IMR-90 (cell line): ENCODE results near the gene AUTS2. TPM values are rescaled to one million over a fixed set of nuclear protein-coding genes. Genes with fewer than 3 reads are reported as not detected.

ENCODE experiments used
- ATAC-seq: fragments of 200-7000 bp; cut with Tn5 transposase; 2 replicates; pipeline ENCODE4 v1.9.1; 2020; ENCODE audit warnings: low read depth, mild to moderate bottlenecking, moderate library complexity
- BruUV-seq: library from RNA; stranded (reverse); fragments of 400-500 nt; replicated peaks from 2 replicates; lab custom pipeline; 2021; lab: Mats Ljungman, UMichigan
- CTCF ChIA-PET: fragments of 300-600 bp; formaldehyde crosslinking; extraction: SDS; loops from one replicate; lab custom pipeline; 2021; ENCODE audit warnings: antibody characterized with exemption; lab: Yijun Ruan, JAX
- POLR2A ChIA-PET: fragments of 300-600 bp; sonication (Branson Sonifier 250); formaldehyde crosslinking; loops from one replicate; lab custom pipeline; 2022; ENCODE audit warnings: antibody characterized with exemption; ENCODE audit not compliant: unreplicated experiment; lab: Charles Lee
- DNase-seq: peaks from one replicate; pipeline ENCODE4 v3.0.0; 2013
- H2AFZ ChIP-seq: replicated peaks from 2 replicates; pipeline ENCODE3; 2013; ENCODE audit warnings: low read length, mild to moderate bottlenecking; ENCODE audit not compliant: poor library complexity
- H2AK5ac ChIP-seq: 2 replicates; pipeline ENCODE4 v1.6.1; 2013; ENCODE audit warnings: low read depth, low read length, inconsistent platforms
- H2AK9ac ChIP-seq: replicated peaks from 2 replicates; pipeline ENCODE3; 2013; ENCODE audit warnings: mild to moderate bottlenecking, low read depth, low read length, moderate library complexity; ENCODE audit not compliant: poor library complexity
- H2BK120ac ChIP-seq: 2 replicates; pipeline ENCODE4 v1.6.1; 2013; ENCODE audit warnings: low read depth, low read length, inconsistent platforms
- H2BK15ac ChIP-seq: 3 replicates; pipeline ENCODE4 v1.6.1; 2013; ENCODE audit warnings: low read depth, low read length, inconsistent platforms
- H2BK20ac ChIP-seq: 2 replicates; pipeline ENCODE4 v1.6.1; 2013; ENCODE audit warnings: low read depth, mild to moderate bottlenecking, inconsistent platforms, low read length, moderate library complexity
- H2BK5ac ChIP-seq: 2 replicates; pipeline ENCODE4 v1.6.1; 2013; ENCODE audit warnings: mild to moderate bottlenecking, low read depth, low read length, inconsistent platforms; ENCODE audit not compliant: poor library complexity, severe bottlenecking
- H3K14ac ChIP-seq: replicated peaks from 2 replicates; pipeline ENCODE4 v1.6.1; 2013; ENCODE audit warnings: low read depth, low read length, inconsistent platforms
- H3K18ac ChIP-seq: 2 replicates; pipeline ENCODE4 v1.6.1; 2013; ENCODE audit warnings: low read depth, low read length, control low read depth
- H3K23ac ChIP-seq: 2 replicates; pipeline ENCODE4 v1.6.1; 2013; ENCODE audit warnings: low read depth, low read length, inconsistent platforms
- H3K27ac ChIP-seq: 2 replicates; pipeline ENCODE4 v1.5.1; 2013; ENCODE audit warnings: mild to moderate bottlenecking, control low read depth, low read length; ENCODE audit not compliant: insufficient read depth
- H3K27me3 ChIP-seq: 2 replicates; pipeline ENCODE4 v1.6.1; 2013; ENCODE audit warnings: low read length; ENCODE audit not compliant: control insufficient read depth, insufficient read depth
- H3K36me3 ChIP-seq: 2 replicates; pipeline ENCODE4 v1.6.1; 2013; ENCODE audit warnings: low read length, mixed read lengths; ENCODE audit not compliant: control insufficient read depth, insufficient read depth
- H3K4ac ChIP-seq: 2 replicates; pipeline ENCODE4 v1.6.1; 2013; ENCODE audit warnings: low read depth, low read length, inconsistent platforms
- H3K4me1 ChIP-seq: 2 replicates; pipeline ENCODE4 v1.6.1; 2013; ENCODE audit warnings: low read length, mixed read lengths; ENCODE audit not compliant: control insufficient read depth, insufficient read depth
- H3K4me2 ChIP-seq: 2 replicates; pipeline ENCODE4 v1.6.1; 2013; ENCODE audit warnings: low read depth, mild to moderate bottlenecking, control low read depth, low read length, moderate library complexity
- H3K4me3 ChIP-seq: 2 replicates; pipeline ENCODE4 v1.5.1; 2013; ENCODE audit warnings: low read depth, mild to moderate bottlenecking, control low read depth, low read length, moderate library complexity; ENCODE audit not compliant: insufficient read depth
- H3K56ac ChIP-seq: 2 replicates; pipeline ENCODE4 v1.6.1; 2013; ENCODE audit warnings: low read length, inconsistent platforms; ENCODE audit not compliant: insufficient read depth; ENCODE audit errors: extremely low read depth
- H3K79me1 ChIP-seq, 2 experiments: 2 replicates each; pipeline ENCODE4 v1.6.1; 2013; ENCODE audit warnings: low read length in 2 of 2, inconsistent platforms in 1 of 2, low read depth in 1 of 2
- H3K9ac ChIP-seq: 2 replicates; pipeline ENCODE4 v1.6.1; 2013; ENCODE audit warnings: low read depth, low read length, control low read depth
- H3K9me1 ChIP-seq: 2 replicates; pipeline ENCODE4 v1.6.1; 2013; ENCODE audit warnings: low read length, inconsistent platforms; ENCODE audit not compliant: insufficient read depth
- H3K9me3 ChIP-seq: 2 replicates; pipeline ENCODE4 v1.6.1; 2013; ENCODE audit warnings: low read length; ENCODE audit not compliant: control insufficient read depth, insufficient read depth
- H4K20me1 ChIP-seq: 2 replicates; pipeline ENCODE4 v1.6.1; 2013; ENCODE audit warnings: low read length, inconsistent platforms; ENCODE audit not compliant: insufficient read depth
- H4K5ac ChIP-seq: 2 replicates; pipeline ENCODE4 v1.6.1; 2013; ENCODE audit warnings: mild to moderate bottlenecking, low read depth, low read length, control low read depth
- H4K8ac ChIP-seq, 2 experiments: 2 replicates each; pipeline ENCODE4 v1.6.1; 2013; ENCODE audit warnings: low read depth in 2 of 2, low read length in 2 of 2, control low read depth in 1 of 2, inconsistent platforms in 1 of 2
- H4K91ac ChIP-seq: 2 replicates; pipeline ENCODE4 v1.6.1; 2013; ENCODE audit warnings: low read depth, low read length, inconsistent platforms; ENCODE audit not compliant: insufficient read depth
- BHLHE40 ChIP-seq: fragments of 150-350 bp; IDR thresholded peaks from 2 replicates; pipeline ENCODE4 v1.6.1; 2016; ENCODE audit warnings: mild to moderate bottlenecking, low read depth, low read length
- CEBPB ChIP-seq: IDR thresholded peaks from 2 replicates; pipeline ENCODE4 v1.6.1; 2012; ENCODE audit warnings: low read depth, low read length, improper control_type of control experiment
- CTCF ChIP-seq: conservative IDR thresholded peaks from 2 replicates; pipeline ENCODE4 v1.5.1; 2012; ENCODE audit warnings: mild to moderate bottlenecking, low read depth, low read length, improper control_type of control experiment
- ELK1 ChIP-seq: fragments of 150-350 bp; IDR thresholded peaks from 2 replicates; pipeline ENCODE4 v1.6.1; 2016; ENCODE audit warnings: low read depth, mild to moderate bottlenecking, low read length, moderate library complexity, borderline replicate concordance
- FOS ChIP-seq: fragments of 150-350 bp; IDR thresholded peaks from 2 replicates; pipeline ENCODE4 v1.6.1; 2016; ENCODE audit warnings: low read depth, low read length
- MAFK ChIP-seq: IDR thresholded peaks from 2 replicates; pipeline ENCODE4 v1.6.1; 2012; ENCODE audit warnings: low read depth, low read length, improper control_type of control experiment
- MAZ ChIP-seq: IDR thresholded peaks from 2 replicates; pipeline ENCODE4 v1.6.1; 2012; ENCODE audit warnings: low read depth, mild to moderate bottlenecking, low read length, improper control_type of control experiment, moderate library complexity, borderline replicate concordance
- MXI1 ChIP-seq: IDR thresholded peaks from 2 replicates; pipeline ENCODE4 v1.6.1; 2012; ENCODE audit warnings: low read depth, mild to moderate bottlenecking, low read length, moderate library complexity, borderline replicate concordance
- NFE2L2 ChIP-seq: fragments of 150-350 bp; IDR thresholded peaks from 2 replicates; pipeline ENCODE4 v1.6.1; 2016; ENCODE audit warnings: low read depth, mild to moderate bottlenecking, low read length
- POLR2A ChIP-seq: IDR thresholded peaks from 2 replicates; pipeline ENCODE4 v1.6.1; 2012; ENCODE audit warnings: mild to moderate bottlenecking, low read depth, low read length
- RAD21 ChIP-seq: IDR thresholded peaks from 2 replicates; pipeline ENCODE4 v1.6.1; 2012; ENCODE audit warnings: low read length, improper control_type of control experiment
- RCOR1 ChIP-seq: IDR thresholded peaks from 2 replicates; pipeline ENCODE4 v1.6.1; 2012; ENCODE audit warnings: mild to moderate bottlenecking, low read length, improper control_type of control experiment; ENCODE audit not compliant: insufficient replicate concordance
- RFX5 ChIP-seq: IDR thresholded peaks from 2 replicates; pipeline ENCODE4 v1.8.0; 2012; ENCODE audit warnings: low read depth, mild to moderate bottlenecking, low read length, moderate library complexity
- SMC3 ChIP-seq: fragments of 150-350 bp; IDR thresholded peaks from 2 replicates; pipeline ENCODE4 v1.6.1; 2016; ENCODE audit warnings: low read depth, mild to moderate bottlenecking, antibody characterized with exemption, low read length, moderate library complexity
- WGBS, 2 experiments: methylation state at CpG; one replicate each; pipeline versions ENCODE4 v1.1.5 to v1.1.7; 2013; ENCODE audit warnings: missing lambda C conversion rate in 2 of 2; ENCODE audit not compliant: insufficient read length in 1 of 2; ENCODE audit errors: extremely low coverage in 2 of 2; 5-methylcytosine and 5-hydroxymethylcytosine counted together
- dilution Hi-C: fragments of 300-500 bp; cut with HindIII; formaldehyde crosslinking; loops from one replicate; pipeline ENCODE4 v1.14.3; 2018; ENCODE audit warnings: low sequenced_read_pairs; ENCODE audit not compliant: unreplicated experiment
- in situ Hi-C: fragments of 300-500 bp; cut with MboI; formaldehyde crosslinking; loops from 3 replicates; pipeline ENCODE4 v1.14.3; 2019; ENCODE audit warnings: low sequenced_read_pairs, inconsistent platforms, mixed read lengths
- intact Hi-C: fragments of 100-400 bp; cut with micrococcal nuclease; formaldehyde crosslinking; loops from 2 replicates; pipeline ENCODE4 v1.10.0; 2022
- polyA plus RNA-seq, 3 experiments: library from polyadenylated mRNA; depleted of rRNA; stranded (reverse); fragments of >200 nt; gene quantifications; 2 replicates each; pipeline ENCODE4 v1.2.3, GENCODE V29; 2012; ENCODE audit warnings: low replicate concordance in 1 of 3
- total RNA-seq: library from RNA; depleted of rRNA; stranded (reverse); fragments of >200 nt; gene quantifications from 2 replicates; pipeline ENCODE4 v1.2.3, GENCODE V29; 2012
- TF ChIP-seq, protein P1 (sequence below): fragments of 150-350 bp; IDR thresholded peaks from 2 replicates; pipeline ENCODE4 v1.6.1; 2017; ENCODE audit warnings: mild to moderate bottlenecking, antibody characterized with exemption, low read length, low read depth

AUTS2 gene
- total and polyA plus RNA-seq, 2 of the 4 experiments (the other 2 are of a cell fraction) = 0.90 to 3.0 TPM

DNA sequence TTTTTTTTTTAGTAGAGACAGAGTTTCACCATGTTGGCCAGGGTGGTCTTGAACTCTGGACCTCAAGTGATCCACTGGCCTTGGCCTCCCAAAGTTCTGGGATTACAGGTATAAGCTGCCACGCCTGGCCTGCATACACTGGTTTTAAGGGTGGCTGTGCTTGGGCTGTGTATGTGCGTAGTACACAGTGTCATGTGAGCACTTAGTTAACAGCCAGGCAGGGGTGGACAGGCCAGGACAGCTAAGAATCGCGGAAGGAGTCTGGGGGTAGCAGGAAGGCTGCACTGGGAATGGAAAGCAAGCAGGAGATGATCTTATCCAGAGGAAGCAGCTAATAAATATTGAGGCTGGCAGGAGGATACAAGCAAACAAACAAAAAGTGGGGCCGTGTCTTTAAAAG, 1153.6 kb downstream of the AUTS2 start:
- Histone ChIP-seq H3K27ac (no peak overlapping the region), H3K14ac (no peak overlapping the region), H3K18ac (no peak overlapping the region), H3K9ac (no peak overlapping the region), H2BK15ac (no peak overlapping the region), H2BK120ac (no peak overlapping the region), H4K5ac (no peak overlapping the region), H3K9me1 (no peaks in the 10 kb centered on the region; the same call in 1 of the 2 replicates), H3K36me3 (no peaks in the 10 kb centered on the region), H3K23ac (no peak overlapping the region), H2AFZ (no peak overlapping the region), H3K9me3 (no peaks in the 10 kb centered on the region), H4K20me1 (no peaks in the 10 kb centered on the region), H2AK9ac (no peak overlapping the region), H3K56ac (no peak overlapping the region), H3K79me1 (peaks cover 10 to 12% of the 10 kb centered on the region in 2 experiments; a peak in 3 of 4 replicates), H2BK20ac (no peak overlapping the region), H4K8ac (no peak overlapping the region), H3K4me1 (no peaks in the 10 kb centered on the region), H2AK5ac (no peak overlapping the region), H3K4me3 (no peak overlapping the region), H3K4ac (no peak overlapping the region), H3K27me3 (no peaks in the 10 kb centered on the region), H4K91ac (no peak overlapping the region), H2BK5ac (no peak overlapping the region), H3K4me2 (no peak overlapping the region)
- CTCF ChIA-PET = no interaction called here
- no TSS peak for BruUV-seq
- dilution Hi-C loops (no loop called here), intact Hi-C loops (no loop called here), in situ Hi-C loops (no loop called here)
- DNase-seq (no peak), ATAC-seq (no peak)
- TF ChIP-seq FOS = no peak
- no peak for TF ChIP-seq BHLHE40
- TF ChIP-seq ELK1 = no peak
- no peak for TF ChIP-seq MAFK
- TF ChIP-seq RCOR1 = no peak
- TF ChIP-seq NFE2L2 = no peak
- no peak for TF ChIP-seq SMC3
- TF ChIP-seq, protein P1, sequence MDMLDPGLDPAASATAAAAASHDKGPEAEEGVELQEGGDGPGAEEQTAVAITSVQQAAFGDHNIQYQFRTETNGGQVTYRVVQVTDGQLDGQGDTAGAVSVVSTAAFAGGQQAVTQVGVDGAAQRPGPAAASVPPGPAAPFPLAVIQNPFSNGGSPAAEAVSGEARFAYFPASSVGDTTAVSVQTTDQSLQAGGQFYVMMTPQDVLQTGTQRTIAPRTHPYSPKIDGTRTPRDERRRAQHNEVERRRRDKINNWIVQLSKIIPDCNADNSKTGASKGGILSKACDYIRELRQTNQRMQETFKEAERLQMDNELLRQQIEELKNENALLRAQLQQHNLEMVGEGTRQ = no peak
- TF ChIP-seq MXI1 = no peak
- TF ChIP-seq RAD21 = no peak
- TF ChIP-seq POLR2A = no peak
- no peak for TF ChIP-seq MAZ
- TF ChIP-seq CEBPB = no peak
- no peak for TF ChIP-seq RFX5
- TF ChIP-seq CTCF = no peak
- POLR2A ChIA-PET = no interaction called here
- 60% methylated on average over 3 of the region's 5 CpGs; no CpG with 5 or more reads in 1 of the 2 experiments for WGBS, 2 experiments
